ENCODE data around the gene FAT3. TPM values are rescaled to one million over a fixed set of nuclear protein-coding genes. Genes with fewer than 3 reads are reported as not detected.

FAT3 gene
- total and polyA plus RNA-seq, 10 of the 15 experiments (the other 5 are each of a cell fraction or from before 2014, with no cell fraction given), result under 0.01 to 0.04 (median 0.01) TPM; not detected in 7

DNA sequence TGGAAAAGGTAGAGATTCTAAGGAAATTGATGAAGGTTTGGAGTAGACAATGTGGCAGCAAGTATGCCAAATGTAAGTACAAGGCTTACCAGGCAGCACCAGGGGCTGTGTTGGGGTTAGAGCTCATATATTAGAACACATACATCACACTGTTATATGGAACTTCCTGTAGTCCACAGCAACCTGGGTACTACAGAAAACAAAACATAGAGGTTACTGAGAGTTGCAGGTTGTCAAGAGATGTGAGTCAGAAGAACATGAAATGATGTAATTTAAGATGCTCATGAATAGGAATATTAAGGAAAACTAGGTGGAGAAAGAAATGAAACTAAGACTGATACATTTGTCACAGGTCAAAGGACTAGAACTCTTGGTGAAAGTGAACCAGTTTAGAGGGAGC is 22.0 kb downstream of the FAT3 start:
- intact Hi-C loops (cut with micrococcal nuclease; ENCODE audit: unreplicated experiment), result no loop called here
- ChIA-PET CTCF (no interaction called here), POLR2A (no interaction called here), SMC1A (ENCODE audit: uncharacterized antibody, unreplicated experiment) (no interaction called here), RAD21 (ENCODE audit: unreplicated experiment) (no interaction called here)
- no peak for ATAC-seq
- H3K4me3 ChIP-seq, result no peak overlapping the region
- in situ Hi-C loops (cut with MboI), result no loop called here
- H3K27ac ChIP-seq (ENCODE audit: control insufficient read depth, insufficient read depth), result no peak overlapping the region
- H4K20me1 ChIP-seq (ENCODE audit: control insufficient read depth, insufficient read depth), result no peaks in the 10 kb centered on the region
- no TSS peak for BruUV-seq (replicated peaks)
- FAIRE-seq, result no peak
- DNase-seq (ENCODE audit: low read depth, low spot score), result no peak
- H3K79me2 ChIP-seq (ENCODE audit: control insufficient read depth, insufficient read depth, low read length), result no peaks in the 10 kb centered on the region
- no peak overlapping the region for H2AFZ ChIP-seq (ENCODE audit: control insufficient read depth, low read depth, low read length)
- no peak overlapping the region for H3K9ac ChIP-seq (ENCODE audit: control insufficient read depth, insufficient read depth, low read length)
- H3K9me3 ChIP-seq (replicated peaks; ENCODE audit: control insufficient read depth, insufficient read depth, low read length), result no peaks in the 10 kb centered on the region
- no peak overlapping the region for H3K4me2 ChIP-seq (ENCODE audit: control insufficient read depth, insufficient read depth)
- no peak for TF ChIP-seq CBFB (IDR thresholded peaks at IDR 0.05; ENCODE audit: low read depth)
- TF ChIP-seq YY1 (IDR thresholded peaks at IDR 0.05; ENCODE audit: low read depth, low read length), result no peak
- TF ChIP-seq TCF7 (IDR thresholded peaks at IDR 0.05; ENCODE audit: borderline replicate concordance), result no peak
- TF ChIP-seq POLR2A (IDR thresholded peaks at IDR 0.05; ENCODE audit: low read depth, low read length), result no peak
- TF ChIP-seq EP300 (IDR thresholded peaks at IDR 0.05; ENCODE audit: borderline replicate concordance in 1 of 2, control insufficient read depth in 1 of 2, low read depth in 2 of 2, low read length in 2 of 2), result no peak
- no peak for TF ChIP-seq NR2C1 (IDR thresholded peaks at IDR 0.05)
- no peak for TF ChIP-seq NFIC (IDR thresholded peaks at IDR 0.05; ENCODE audit: low read depth, low read length)
- no peak for TF ChIP-seq SIN3A (IDR thresholded peaks at IDR 0.05; ENCODE audit: low read depth, low read length)
- TF ChIP-seq, protein P1, sequence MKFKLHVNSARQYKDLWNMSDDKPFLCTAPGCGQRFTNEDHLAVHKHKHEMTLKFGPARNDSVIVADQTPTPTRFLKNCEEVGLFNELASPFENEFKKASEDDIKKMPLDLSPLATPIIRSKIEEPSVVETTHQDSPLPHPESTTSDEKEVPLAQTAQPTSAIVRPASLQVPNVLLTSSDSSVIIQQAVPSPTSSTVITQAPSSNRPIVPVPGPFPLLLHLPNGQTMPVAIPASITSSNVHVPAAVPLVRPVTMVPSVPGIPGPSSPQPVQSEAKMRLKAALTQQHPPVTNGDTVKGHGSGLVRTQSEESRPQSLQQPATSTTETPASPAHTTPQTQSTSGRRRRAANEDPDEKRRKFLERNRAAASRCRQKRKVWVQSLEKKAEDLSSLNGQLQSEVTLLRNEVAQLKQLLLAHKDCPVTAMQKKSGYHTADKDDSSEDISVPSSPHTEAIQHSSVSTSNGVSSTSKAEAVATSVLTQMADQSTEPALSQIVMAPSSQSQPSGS (IDR thresholded peaks at IDR 0.05; ENCODE audit: low read length), result no peak
- no peak for TF ChIP-seq SPI1 (IDR thresholded peaks at IDR 0.05; ENCODE audit: borderline replicate concordance, insufficient read depth, low read depth, low read length)
- TF ChIP-seq PAX5 (IDR thresholded peaks at IDR 0.05; ENCODE audit: borderline replicate concordance, low read depth, low read length), result no peak
- TF ChIP-seq, protein P2, sequence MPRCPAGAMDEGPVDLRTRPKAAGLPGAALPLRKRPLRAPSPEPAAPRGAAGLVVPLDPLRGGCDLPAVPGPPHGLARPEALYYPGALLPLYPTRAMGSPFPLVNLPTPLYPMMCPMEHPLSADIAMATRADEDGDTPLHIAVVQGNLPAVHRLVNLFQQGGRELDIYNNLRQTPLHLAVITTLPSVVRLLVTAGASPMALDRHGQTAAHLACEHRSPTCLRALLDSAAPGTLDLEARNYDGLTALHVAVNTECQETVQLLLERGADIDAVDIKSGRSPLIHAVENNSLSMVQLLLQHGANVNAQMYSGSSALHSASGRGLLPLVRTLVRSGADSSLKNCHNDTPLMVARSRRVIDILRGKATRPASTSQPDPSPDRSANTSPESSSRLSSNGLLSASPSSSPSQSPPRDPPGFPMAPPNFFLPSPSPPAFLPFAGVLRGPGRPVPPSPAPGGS (IDR thresholded peaks at IDR 0.05; ENCODE audit: borderline replicate concordance, insufficient read depth, low read depth, low read length, poor library complexity, severe bottlenecking), result no peak
- TF ChIP-seq KAT2A (conservative IDR thresholded peaks at IDR 0.05; ENCODE audit: control insufficient read depth, low read depth, low read length), result no peak
- no peak for TF ChIP-seq POLR2AphosphoS2 (IDR thresholded peaks at IDR 0.05; ENCODE audit: low read depth, low read length)
- TF ChIP-seq FOS (IDR thresholded peaks at IDR 0.05; ENCODE audit: borderline replicate concordance, extremely low read depth, insufficient read length), result no peak
- TF ChIP-seq BRCA1 (IDR thresholded peaks at IDR 0.05; ENCODE audit: low read depth, low read length), result no peak
- H3K27me3 ChIP-seq (replicated peaks in 1 of 2; ENCODE audit: control insufficient read depth in 2 of 2, insufficient read depth in 2 of 2, low read length in 1 of 2), result no peaks in the 10 kb centered on the region
- no peaks in the 10 kb centered on the region for H3K4me1 ChIP-seq (ENCODE audit: control insufficient read depth, insufficient read depth, low read length)
- H3K36me3 ChIP-seq (ENCODE audit: control insufficient read depth in 2 of 2, insufficient read depth in 2 of 2, low read length in 1 of 2), result no peaks in the 10 kb centered on the region
